ENCODE data around the gene THBS2. TPM values are rescaled to one million over a fixed set of nuclear protein-coding genes. Genes with fewer than 3 reads are reported as not detected.

The THBS2 gene
- total and polyA plus RNA-seq, 2 donors (not counting 1 experiment from before 2014, with no cell fraction given): 86.5 to 269 TPM

DNA sequence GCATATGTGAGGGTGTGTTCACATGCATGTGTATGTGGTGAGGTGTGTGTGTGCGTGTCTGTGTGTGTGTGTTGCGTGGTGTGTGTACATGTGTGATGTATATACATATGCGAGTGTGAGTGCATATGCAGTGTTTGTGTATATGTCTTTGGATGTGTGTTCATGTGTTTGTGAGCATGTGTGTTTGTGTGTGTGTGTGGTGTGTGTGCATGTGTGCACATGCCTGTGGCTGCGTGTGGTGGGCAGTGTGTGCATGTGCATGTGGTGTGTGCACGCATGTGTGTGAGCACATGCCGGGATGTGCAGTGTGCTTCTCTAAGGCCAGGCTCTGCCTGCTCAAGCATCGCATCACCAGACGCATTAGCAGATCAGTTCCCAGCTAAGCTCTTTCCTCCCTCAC is 5.7 kb downstream of the THBS2 start:
- H3K4me3 ChIP-seq (replicated peaks in 1 of 4; ENCODE audit: control extremely low read depth in 1 of 4, insufficient read depth in 1 of 4, low read depth in 3 of 4, low read length in 4 of 4): no peak overlapping the region
- peaks cover 24% of the 10 kb centered on the region for H3K36me3 ChIP-seq (ENCODE audit: control insufficient read depth, insufficient read depth, low read length)
- no peak overlapping the region for H3K4me2 ChIP-seq (ENCODE audit: extremely low read depth, insufficient read depth, low read length)
- H3K27ac ChIP-seq (ENCODE audit: insufficient read depth, low read length): no peak overlapping the region
- H3K9ac ChIP-seq (ENCODE audit: insufficient read depth, low read length): no peak overlapping the region
- H3K4me1 ChIP-seq (ENCODE audit: control insufficient read depth, extremely low read depth, insufficient read depth, low read length): no peaks in the 10 kb centered on the region
- no peaks in the 10 kb centered on the region for H4K20me1 ChIP-seq (ENCODE audit: control insufficient read depth, extremely low read depth, insufficient read depth, low read length)
- no peak for DNase-seq (ENCODE audit: low read depth in 2 of 2)
- TF ChIP-seq, protein P1, sequence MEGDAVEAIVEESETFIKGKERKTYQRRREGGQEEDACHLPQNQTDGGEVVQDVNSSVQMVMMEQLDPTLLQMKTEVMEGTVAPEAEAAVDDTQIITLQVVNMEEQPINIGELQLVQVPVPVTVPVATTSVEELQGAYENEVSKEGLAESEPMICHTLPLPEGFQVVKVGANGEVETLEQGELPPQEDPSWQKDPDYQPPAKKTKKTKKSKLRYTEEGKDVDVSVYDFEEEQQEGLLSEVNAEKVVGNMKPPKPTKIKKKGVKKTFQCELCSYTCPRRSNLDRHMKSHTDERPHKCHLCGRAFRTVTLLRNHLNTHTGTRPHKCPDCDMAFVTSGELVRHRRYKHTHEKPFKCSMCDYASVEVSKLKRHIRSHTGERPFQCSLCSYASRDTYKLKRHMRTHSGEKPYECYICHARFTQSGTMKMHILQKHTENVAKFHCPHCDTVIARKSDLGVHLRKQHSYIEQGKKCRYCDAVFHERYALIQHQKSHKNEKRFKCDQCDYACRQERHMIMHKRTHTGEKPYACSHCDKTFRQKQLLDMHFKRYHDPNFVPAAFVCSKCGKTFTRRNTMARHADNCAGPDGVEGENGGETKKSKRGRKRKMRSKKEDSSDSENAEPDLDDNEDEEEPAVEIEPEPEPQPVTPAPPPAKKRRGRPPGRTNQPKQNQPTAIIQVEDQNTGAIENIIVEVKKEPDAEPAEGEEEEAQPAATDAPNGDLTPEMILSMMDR (conservative IDR thresholded peaks at IDR 0.05 in 1 of 2, IDR thresholded peaks at IDR 0.05 in 1 of 2; ENCODE audit: low read depth in 1 of 2, low read length in 2 of 2): no peak
- no peak for TF ChIP-seq EZH2 (IDR thresholded peaks at IDR 0.05; ENCODE audit: low read length, missing control alignments)
- no peaks in the 10 kb centered on the region for H3K9me3 ChIP-seq (ENCODE audit: control insufficient read depth, insufficient read depth, low read depth, low read length)
- H3K27me3 ChIP-seq (ENCODE audit: control insufficient read depth, insufficient read depth, low read length): no peaks in the 10 kb centered on the region
- H2AFZ ChIP-seq (ENCODE audit: low read length): no peak overlapping the region
- H3K79me2 ChIP-seq (ENCODE audit: control insufficient read depth, insufficient read depth, low read length): peaks cover 22% of the 10 kb centered on the region

DNA sequence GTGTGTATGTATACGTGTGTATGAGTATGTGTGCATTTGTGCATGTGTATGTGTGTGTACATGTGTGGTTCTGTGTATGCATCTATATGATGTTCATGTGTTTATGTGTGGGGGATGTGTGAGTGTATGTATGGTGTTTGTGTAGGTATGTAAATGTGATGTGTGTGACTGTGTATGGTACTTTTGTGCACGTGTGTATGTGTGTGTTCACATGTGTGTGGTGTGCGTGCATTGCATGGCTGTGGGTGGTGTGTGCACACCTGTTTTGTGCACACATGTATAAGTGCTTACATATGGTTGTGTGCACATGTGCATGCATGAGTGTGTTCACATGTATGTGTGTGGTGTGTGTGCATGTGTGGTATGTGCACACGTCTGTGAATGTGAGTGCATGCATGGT is 6.2 kb downstream of the THBS2 start:
- Histone ChIP-seq H3K27ac (ENCODE audit: insufficient read depth, low read length) (no peak overlapping the region), H3K4me2 (ENCODE audit: extremely low read depth, insufficient read depth, low read length) (no peak overlapping the region), H2AFZ (ENCODE audit: low read length) (no peak overlapping the region), H4K20me1 (ENCODE audit: control insufficient read depth, extremely low read depth, insufficient read depth, low read length) (no peaks in the 10 kb centered on the region), H3K4me3 (replicated peaks in 1 of 4; ENCODE audit: control extremely low read depth in 1 of 4, insufficient read depth in 1 of 4, low read depth in 3 of 4, low read length in 4 of 4) (no peak overlapping the region), H3K4me1 (ENCODE audit: control insufficient read depth, extremely low read depth, insufficient read depth, low read length) (no peaks in the 10 kb centered on the region), H3K27me3 (ENCODE audit: control insufficient read depth, insufficient read depth, low read length) (no peaks in the 10 kb centered on the region), H3K36me3 (ENCODE audit: control insufficient read depth, insufficient read depth, low read length) (peaks cover 24% of the 10 kb centered on the region), H3K9me3 (ENCODE audit: control insufficient read depth, insufficient read depth, low read depth, low read length) (no peaks in the 10 kb centered on the region), H3K9ac (ENCODE audit: insufficient read depth, low read length) (no peak overlapping the region), H3K79me2 (ENCODE audit: control insufficient read depth, insufficient read depth, low read length) (peaks cover 18% of the 10 kb centered on the region)
- no peak for DNase-seq (ENCODE audit: low read depth in 2 of 2)
- TF ChIP-seq, protein P1 (conservative IDR thresholded peaks at IDR 0.05 in 1 of 2, IDR thresholded peaks at IDR 0.05 in 1 of 2; ENCODE audit: low read depth in 1 of 2, low read length in 2 of 2): no peak
- TF ChIP-seq EZH2 (IDR thresholded peaks at IDR 0.05; ENCODE audit: low read length, missing control alignments): no peak

DNA sequence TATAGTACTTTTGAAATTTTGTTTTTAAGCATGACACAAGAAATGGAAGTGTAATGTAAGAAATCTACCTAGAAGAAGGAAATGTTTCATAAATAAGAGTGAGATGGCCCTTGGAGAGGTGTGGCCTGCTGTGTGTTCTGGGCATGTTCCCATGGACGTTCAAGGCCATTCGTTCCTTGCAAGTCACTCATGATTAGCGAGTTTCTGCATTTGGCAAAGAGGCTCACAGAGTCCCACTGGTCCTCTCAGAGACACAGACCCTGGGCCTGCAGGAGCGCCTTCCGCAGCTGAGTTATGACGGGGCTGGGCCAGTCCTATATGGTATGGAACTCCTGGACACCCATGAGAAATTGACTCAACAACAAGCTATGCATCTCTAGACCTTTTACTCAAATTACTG is 7.2 kb downstream of the THBS2 start:
- no peak overlapping the region for H3K4me3 ChIP-seq (replicated peaks in 1 of 4; ENCODE audit: control extremely low read depth in 1 of 4, insufficient read depth in 1 of 4, low read depth in 3 of 4, low read length in 4 of 4)
- no peak overlapping the region for H2AFZ ChIP-seq (ENCODE audit: low read length)
- peaks cover 10% of the 10 kb centered on the region for H3K79me2 ChIP-seq (ENCODE audit: control insufficient read depth, insufficient read depth, low read length)
- no peak overlapping the region for H3K4me2 ChIP-seq (ENCODE audit: extremely low read depth, insufficient read depth, low read length)
- no peaks in the 10 kb centered on the region for H3K4me1 ChIP-seq (ENCODE audit: control insufficient read depth, extremely low read depth, insufficient read depth, low read length)
- H3K27me3 ChIP-seq (ENCODE audit: control insufficient read depth, insufficient read depth, low read length): no peaks in the 10 kb centered on the region
- H4K20me1 ChIP-seq (ENCODE audit: control insufficient read depth, extremely low read depth, insufficient read depth, low read length): no peaks in the 10 kb centered on the region
- no peak overlapping the region for H3K9ac ChIP-seq (ENCODE audit: insufficient read depth, low read length)
- H3K27ac ChIP-seq (ENCODE audit: insufficient read depth, low read length): no peak overlapping the region
- H3K9me3 ChIP-seq (ENCODE audit: control insufficient read depth, insufficient read depth, low read depth, low read length): no peaks in the 10 kb centered on the region
- DNase-seq (ENCODE audit: low read depth in 2 of 2): no peak
- peaks cover 24% of the 10 kb centered on the region for H3K36me3 ChIP-seq (ENCODE audit: control insufficient read depth, insufficient read depth, low read length)
- no peak for TF ChIP-seq EZH2 (IDR thresholded peaks at IDR 0.05; ENCODE audit: low read length, missing control alignments)
- TF ChIP-seq, protein P1 (conservative IDR thresholded peaks at IDR 0.05 in 1 of 2, IDR thresholded peaks at IDR 0.05 in 1 of 2; ENCODE audit: low read depth in 1 of 2, low read length in 2 of 2): no peak

Measured in fibroblast of lung (primary cell).